Measurements from ENCODE around the gene KIF3A.

DNA sequence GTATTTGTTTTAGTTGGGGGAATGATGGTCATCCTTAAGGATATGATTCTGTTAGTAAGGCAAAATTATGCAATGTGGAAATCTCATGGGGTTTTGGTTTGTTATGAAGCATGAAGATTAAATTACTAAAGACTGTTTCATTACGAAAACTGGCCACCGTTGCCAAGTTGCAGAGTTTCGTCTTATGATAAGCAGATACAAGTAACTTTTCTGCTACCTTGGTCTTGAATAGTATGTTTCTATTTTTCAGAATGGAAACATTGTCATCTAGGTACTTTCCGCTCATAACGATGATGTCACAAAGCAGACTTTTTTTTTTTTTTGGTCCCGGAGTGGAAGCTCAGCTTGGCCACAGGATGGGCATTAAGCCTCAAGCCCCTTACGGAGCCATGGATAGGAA, 14.1 kb upstream of the KIF3A start:
- TF ChIP-seq, protein P1, sequence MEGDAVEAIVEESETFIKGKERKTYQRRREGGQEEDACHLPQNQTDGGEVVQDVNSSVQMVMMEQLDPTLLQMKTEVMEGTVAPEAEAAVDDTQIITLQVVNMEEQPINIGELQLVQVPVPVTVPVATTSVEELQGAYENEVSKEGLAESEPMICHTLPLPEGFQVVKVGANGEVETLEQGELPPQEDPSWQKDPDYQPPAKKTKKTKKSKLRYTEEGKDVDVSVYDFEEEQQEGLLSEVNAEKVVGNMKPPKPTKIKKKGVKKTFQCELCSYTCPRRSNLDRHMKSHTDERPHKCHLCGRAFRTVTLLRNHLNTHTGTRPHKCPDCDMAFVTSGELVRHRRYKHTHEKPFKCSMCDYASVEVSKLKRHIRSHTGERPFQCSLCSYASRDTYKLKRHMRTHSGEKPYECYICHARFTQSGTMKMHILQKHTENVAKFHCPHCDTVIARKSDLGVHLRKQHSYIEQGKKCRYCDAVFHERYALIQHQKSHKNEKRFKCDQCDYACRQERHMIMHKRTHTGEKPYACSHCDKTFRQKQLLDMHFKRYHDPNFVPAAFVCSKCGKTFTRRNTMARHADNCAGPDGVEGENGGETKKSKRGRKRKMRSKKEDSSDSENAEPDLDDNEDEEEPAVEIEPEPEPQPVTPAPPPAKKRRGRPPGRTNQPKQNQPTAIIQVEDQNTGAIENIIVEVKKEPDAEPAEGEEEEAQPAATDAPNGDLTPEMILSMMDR (IDR thresholded peaks at IDR 0.05): no peak
- TF ChIP-seq POLR2A (IDR thresholded peaks at IDR 0.05) (no peak), EP300 (IDR thresholded peaks at IDR 0.05) (no peak), POLR2AphosphoS5 (IDR thresholded peaks at IDR 0.05) (no peak)
